ENCODE data around the gene CUL5.

DNA sequence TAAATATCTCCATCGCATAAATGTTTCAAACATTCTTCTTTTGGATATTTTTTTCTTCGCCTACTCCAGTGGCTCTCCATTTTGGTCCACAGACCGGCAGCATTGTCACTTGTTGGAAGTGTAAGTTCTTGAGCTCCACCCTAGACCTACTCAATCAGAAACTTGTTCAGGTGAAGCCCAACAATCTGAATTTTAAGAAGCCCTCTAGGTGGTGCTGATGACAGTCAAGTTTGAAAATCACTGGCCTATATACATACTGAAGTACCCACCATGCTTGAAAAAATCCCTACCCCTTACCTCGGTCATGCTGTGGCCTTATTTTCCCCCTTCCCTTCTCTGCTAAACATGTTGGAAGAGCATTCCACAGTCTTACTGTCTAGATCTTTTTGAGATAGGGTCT lies 102.4 kb downstream of the CUL5 start:
- TF ChIP-seq, protein P1, sequence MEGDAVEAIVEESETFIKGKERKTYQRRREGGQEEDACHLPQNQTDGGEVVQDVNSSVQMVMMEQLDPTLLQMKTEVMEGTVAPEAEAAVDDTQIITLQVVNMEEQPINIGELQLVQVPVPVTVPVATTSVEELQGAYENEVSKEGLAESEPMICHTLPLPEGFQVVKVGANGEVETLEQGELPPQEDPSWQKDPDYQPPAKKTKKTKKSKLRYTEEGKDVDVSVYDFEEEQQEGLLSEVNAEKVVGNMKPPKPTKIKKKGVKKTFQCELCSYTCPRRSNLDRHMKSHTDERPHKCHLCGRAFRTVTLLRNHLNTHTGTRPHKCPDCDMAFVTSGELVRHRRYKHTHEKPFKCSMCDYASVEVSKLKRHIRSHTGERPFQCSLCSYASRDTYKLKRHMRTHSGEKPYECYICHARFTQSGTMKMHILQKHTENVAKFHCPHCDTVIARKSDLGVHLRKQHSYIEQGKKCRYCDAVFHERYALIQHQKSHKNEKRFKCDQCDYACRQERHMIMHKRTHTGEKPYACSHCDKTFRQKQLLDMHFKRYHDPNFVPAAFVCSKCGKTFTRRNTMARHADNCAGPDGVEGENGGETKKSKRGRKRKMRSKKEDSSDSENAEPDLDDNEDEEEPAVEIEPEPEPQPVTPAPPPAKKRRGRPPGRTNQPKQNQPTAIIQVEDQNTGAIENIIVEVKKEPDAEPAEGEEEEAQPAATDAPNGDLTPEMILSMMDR (conservative IDR thresholded peaks at IDR 0.05) = no peak; the same call in 1 of the 2 replicates
- TF ChIP-seq ZFX (IDR thresholded peaks at IDR 0.05) = no peak
